A549 treated with ZK216348 at 1 μM for 4 hours (cell line): ENCODE results near the gene SPIN2B. TPM values are rescaled to one million over a fixed set of nuclear protein-coding genes. Genes with fewer than 3 reads are reported as not detected.

Source experiments
- total RNA-seq: library from RNA; stranded (reverse); fragments of 200-300 nt; extraction: Qiagen RNA extraction; gene quantifications from 5 replicates; pipeline ENCODE4 v1.2.3, GENCODE V29; 2022; ENCODE audit warnings: low read depth

Gene SPIN2B
- 8.5 to 11.0 TPM (median 9.6 TPM) in 5 replicates for total RNA-seq

GRCh38 chrX:57121162-57121755, at the start of gene SPIN2B:
Gene SPIN2B, minus strand, starts transcription at chrX:57121548.

GRCh38 chrX:57137073-57137472, 15.7 kb upstream of the SPIN2B start, which contains the start of gene SPIN2A:
Gene SPIN2A, minus strand, starts transcription at chrX:57137397. Its CDS starts 800 bp downstream, at chrX:57136597.

Other genes starting within 250 kb of the SPIN2B start
- gene SPIN3, start 126.0 kb downstream of the SPIN2B start, total RNA-seq = 5.3 to 7.6 TPM (median 6.7 TPM) in 5 replicates
- 0.12 to 0.37 TPM (median 0.18 TPM) in 5 replicates for gene SPIN2A, start 15.8 kb upstream of the SPIN2B start, total RNA-seq
- 0.18 to 0.36 TPM in 2 of 5 replicates, not detected in the others for gene FAAH2, start 165.2 kb upstream of the SPIN2B start, total RNA-seq